CD4-positive, alpha-beta T cell treated with Interleukin-15 for 1 hour (primary cell): ENCODE results near the gene DMP1.

Source experiments
- DNase-seq: peaks from one replicate; pipeline ENCODE4 v3.0.0-alpha.2; 2020

The DMP1 gene, protein sequence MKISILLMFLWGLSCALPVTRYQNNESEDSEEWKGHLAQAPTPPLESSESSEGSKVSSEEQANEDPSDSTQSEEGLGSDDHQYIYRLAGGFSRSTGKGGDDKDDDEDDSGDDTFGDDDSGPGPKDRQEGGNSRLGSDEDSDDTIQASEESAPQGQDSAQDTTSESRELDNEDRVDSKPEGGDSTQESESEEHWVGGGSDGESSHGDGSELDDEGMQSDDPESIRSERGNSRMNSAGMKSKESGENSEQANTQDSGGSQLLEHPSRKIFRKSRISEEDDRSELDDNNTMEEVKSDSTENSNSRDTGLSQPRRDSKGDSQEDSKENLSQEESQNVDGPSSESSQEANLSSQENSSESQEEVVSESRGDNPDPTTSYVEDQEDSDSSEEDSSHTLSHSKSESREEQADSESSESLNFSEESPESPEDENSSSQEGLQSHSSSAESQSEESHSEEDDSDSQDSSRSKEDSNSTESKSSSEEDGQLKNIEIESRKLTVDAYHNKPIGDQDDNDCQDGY

DNA sequence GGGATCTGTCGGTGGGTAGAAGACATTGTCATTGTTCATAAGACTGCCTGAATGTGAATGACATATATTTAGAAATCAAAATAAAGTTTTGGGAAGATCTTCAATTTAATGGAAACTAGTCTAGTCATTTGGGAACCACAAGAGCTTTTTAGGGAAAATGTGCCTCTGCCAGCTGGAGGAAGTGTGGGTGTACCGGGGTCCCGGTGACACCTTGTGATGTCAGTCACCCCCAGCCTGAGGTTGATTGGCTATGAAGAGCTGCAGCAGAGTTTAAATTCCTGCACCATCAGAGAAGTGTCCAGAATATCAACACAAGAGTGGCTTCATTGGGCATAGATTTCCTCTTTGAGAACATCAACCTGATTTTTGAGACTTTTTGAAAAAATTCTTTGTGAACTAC, at the start of gene DMP1:
TSS of gene DMP1 (plus strand) at position 301 of the 400 bp plus-strand sequence. CDS start 6,213 bp downstream, outside the sequence.
- no peak for DNase-seq

DNA sequence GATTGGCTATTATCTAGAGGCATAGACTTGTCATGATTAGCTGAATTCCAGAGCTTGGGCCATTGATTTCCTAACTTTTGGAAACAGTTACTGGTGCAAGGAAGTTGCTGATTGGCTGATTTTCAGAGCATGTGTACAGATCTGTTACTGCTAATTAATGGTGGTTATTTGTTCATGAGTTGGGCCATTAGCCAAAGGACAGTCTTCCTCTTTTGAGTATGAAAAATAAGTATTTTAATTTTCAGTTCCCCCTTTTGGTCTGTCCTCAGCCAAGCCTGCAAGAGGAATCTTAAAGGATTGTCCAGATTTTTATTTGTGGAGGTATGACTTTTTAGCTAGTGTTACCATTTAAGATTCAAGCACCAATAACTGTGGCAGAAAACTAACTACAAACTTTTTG, 48.7 kb upstream of the DMP1 start:
- no peak for DNase-seq

DNA sequence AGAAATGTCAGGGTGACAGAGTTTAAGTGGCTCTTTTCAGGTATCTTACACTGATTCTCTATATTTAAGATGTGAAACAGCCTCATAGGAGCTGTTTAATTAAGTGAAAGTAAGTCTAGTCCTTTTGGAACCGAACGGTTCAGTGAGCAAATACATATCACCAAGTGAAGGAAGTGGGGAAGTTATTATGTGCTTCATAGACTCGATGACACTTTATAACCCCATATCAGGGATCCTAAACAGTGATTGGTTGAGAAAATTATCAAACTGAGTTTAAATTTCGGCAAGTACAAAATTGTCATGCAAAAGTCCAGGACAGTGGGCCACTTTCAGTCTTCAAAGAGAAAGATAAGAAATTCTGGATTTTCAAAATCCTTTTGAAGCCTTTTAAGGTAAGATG, 41.9 kb upstream of the DMP1 start, which contains the start of gene DSPP:
TSS of gene DSPP (plus strand) at position 301 of the 400 bp plus-strand sequence. CDS start 2,380 bp downstream, outside the sequence.
- DNase-seq, result no peak

DNA sequence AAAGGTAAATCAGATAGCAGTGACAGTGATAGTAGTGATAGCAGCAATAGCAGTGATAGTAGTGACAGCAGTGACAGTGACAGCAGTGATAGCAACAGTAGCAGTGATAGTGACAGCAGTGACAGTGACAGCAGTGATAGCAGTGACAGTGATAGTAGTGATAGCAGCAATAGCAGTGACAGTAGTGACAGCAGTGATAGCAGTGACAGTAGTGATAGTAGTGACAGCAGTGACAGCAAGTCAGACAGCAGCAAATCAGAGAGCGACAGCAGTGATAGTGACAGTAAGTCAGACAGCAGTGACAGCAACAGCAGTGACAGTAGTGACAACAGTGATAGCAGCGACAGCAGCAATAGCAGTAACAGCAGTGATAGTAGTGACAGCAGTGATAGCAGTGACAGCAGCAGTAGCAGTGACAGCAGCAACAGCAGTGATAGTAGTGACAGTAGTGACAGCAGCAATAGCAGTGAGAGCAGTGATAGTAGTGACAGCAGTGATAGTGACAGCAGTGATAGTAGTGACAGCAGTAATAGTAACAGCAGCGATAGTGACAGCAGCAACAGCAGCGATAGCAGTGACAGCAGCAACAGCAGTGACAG, 35.7 kb upstream of the DMP1 start:
- DNase-seq, result no peak

DNA sequence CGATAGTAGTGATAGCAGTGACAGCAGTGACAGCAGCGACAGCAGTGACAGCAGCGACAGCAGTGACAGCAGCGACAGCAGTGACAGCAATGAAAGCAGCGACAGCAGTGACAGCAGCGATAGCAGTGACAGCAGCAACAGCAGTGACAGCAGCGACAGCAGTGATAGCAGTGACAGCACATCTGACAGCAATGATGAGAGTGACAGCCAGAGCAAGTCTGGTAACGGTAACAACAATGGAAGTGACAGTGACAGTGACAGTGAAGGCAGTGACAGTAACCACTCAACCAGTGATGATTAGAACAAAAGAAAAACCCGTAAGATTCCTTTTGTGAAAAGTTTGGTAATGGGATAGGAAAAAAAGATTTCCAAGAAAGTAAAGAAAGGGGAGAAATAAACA, 33.8 kb upstream of the DMP1 start:
- no peak for DNase-seq

DNA sequence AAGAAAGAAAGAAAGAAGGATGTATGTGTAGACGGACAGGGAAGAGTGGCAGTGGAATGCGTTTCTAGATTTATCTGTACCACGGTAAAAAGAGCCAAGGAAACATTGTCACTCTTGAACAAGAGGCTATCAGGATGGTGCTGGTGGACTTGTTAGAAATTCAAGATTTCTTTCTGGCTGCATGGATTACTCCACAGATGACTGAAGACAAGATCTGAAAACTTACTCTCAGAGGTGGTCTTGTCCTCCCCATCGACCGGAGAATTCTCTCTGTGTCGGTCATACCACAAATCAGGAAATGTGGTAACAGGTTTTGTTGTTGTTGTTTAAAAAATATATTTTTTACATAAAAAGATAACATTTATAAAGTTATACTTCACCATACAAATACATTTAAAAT, 30.0 kb upstream of the DMP1 start:
- no peak for DNase-seq

DNA sequence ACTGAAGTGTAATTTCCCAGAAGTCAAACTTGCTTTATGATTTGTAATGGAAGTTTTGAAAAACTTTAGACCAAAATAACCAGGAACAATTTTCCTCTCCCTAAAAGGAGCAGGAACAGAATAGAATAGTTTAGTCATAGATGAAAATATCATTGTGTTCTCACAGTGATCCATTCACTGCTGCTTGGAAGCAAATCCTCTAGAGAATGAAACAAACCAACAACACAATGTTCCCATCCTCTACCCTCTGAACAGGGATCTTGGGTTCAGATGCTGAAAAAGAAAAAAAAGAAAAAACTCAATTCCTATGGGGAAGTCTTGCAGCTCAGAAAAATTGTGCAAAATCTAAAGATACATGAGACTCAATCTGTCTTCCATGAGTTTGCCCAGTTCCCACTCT, 29.6 kb upstream of the DMP1 start:
- DNase-seq, result no peak

DNA sequence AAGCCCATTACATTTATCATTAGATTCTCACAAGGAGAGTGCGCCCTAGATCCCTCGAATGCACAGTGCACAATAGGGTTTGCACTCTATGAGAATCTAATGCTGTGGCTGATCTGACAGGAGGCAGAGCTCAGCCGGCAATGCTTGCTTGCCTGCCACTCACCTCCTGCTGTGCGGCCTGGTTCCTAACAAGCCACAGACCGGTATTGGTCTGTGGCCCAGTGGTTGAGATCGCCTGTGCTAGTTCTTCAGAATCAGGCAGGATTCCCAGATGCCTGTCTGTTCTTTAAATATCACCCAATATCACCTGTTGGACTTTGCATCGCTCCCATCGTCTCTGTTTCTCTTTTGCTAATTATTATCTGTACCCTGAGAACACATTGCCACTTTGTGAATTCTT, 27.8 kb upstream of the DMP1 start:
- DNase-seq, result no peak

DNA sequence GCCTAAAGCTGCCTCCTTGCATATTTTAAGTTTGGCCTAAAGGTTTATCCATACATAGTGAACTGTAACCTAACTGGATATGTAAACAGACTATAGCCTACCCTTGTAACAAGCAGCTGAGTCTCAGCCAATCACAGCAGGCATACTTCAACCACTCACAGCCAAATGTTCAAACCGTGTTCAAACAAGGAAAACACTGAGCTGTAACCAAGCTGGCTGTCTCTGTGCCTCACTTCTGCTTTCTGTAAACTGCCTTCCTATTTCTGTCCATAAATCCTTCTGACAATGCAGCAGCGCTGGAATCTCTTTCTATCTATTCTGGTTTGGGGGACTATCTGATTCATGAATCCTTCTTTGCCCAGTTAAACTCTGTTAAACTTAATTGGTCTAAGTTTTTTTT, 25.4 kb upstream of the DMP1 start:
- DNase-seq, result no peak

DNA sequence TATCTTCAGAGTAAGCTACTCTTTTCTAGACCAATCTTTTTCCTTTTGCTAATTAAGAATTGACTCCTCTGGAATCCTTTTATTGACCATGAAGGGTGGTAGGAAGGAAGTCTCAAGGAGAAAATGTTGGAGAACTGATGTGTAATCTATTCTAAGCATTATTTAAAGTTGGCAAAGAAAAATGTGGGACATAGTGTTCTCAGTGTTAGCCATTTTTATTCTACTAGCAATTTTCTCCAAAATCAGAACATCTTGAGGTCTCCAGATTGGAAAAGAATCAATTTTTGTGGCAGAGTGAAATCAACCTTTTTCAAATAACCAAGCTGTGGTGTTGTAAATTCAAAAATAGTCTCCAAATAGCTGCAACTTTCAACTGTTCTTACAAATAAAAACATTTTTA, 18.4 kb upstream of the DMP1 start:
- DNase-seq, result no peak

DNA sequence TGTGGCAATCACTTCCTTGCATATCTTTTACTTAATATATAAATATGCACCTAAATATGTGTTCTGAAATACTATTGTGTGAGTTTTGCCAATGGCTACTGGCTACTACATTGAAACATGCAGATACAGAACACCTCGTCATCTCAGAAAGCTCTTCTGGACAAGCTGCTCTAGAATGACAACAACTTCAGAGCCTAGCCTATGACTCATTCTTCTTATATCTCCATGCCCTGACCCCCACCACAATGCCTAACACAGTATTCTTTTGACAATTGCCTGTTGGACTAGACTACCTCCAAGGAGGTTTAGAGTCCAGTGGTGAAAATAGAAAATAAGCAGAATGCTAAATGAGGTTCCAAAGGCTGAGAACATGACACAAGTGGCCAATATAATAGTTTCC, 17.6 kb upstream of the DMP1 start:
- no peak for DNase-seq

DNA sequence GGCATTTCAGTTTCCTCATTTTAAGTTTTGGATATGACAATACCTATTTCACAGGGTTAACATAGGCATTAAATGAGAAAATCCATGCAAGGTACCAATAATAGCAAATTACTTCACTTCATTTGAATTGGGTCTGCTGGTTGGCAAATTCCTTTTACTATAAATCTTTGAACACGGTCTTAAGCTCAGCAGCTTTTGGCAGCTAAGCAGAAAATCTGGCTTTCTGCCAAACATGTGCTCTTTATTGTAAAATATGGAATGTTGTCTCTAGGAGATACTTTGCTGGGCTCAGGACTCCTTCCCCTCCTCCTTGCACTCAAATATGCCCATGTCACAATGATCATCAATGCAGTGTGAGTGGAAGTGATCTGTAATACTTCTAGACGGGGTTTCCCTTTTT, 16.8 kb upstream of the DMP1 start:
- no peak for DNase-seq

DNA sequence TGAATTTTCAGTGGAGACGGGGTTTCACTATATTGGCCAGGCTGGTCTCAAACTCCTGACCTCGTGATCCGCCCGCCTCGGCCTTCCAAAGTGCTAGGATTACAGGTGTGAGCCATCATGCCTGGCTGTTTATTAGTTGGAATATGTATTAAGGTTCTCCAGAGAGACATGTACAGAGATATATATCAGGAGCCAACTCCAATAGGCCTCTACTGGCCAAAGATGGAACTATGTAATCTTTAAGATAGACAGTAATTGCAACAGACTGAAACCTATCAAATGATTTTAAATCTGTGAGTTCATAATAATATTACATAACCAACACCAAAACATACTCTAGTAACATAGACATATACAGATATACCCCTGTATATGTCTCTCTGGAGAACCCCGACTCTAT, 5.8 kb upstream of the DMP1 start:
- DNase-seq, result no peak

DNA sequence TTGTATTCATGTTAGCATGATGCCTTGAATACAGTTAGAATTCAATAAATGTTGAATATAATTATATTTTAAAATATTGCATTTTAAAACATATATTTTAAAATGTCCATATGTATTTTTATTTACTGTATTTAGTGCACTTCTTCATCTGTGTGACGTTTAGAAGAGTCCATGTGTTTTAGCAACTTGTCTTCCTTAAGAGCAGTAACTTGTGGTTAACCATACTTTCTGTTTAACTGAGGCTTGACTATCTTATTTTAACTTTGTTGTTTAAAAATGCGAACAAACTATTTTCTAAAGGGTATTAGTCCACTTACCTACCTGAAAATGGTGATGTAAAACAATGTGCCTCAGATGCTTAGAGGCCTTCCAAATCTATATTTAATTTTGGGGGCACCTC, 858 bp downstream of the DMP1 start:
- no peak for DNase-seq

DNA sequence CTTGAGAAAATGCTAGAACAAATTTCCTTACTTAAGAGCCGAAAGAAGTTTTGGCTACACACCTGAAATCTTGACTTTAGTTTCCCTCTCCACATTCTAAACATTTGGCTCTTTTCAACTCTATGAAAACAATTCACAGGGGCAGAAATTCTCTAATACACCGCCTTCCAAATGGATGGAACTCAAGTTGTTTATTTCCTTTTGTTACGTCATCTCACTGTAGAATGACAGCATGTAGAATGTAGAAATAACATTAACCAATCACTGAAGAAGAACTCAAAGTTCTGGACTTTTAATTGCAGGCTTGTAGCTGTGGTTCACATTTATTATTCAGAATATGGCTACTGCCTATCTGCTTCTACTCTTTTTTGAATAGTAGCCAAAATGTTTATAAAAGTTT, 1.9 kb downstream of the DMP1 start:
- DNase-seq, result no peak

DNA sequence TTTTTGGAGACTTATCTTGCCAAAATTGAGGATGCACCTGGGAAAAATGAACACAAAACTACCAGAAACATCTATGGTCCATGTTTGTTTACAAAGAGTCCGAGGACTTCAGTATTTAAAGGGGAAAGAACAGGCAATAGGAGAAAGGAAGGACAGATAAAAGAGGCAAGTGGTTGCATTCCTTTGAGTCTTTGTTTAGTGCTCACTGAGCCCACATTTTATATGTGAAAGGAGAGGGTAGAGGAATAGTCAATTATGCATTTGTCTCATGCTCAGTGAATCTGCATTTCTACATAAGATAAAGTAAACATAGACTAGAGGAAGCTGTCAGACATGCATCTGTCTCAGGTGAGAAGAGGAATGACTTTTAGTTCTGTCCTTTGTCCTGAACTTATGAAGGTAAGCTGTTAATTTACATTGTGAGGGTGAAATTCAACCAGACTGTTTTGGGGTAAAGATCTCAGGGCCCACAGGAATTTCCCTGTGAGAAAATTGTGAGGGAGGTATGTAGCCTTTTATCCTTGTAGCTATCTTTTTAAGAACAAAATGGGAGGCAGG, 4.5 kb downstream of the DMP1 start:
- no peak for DNase-seq

DNA sequence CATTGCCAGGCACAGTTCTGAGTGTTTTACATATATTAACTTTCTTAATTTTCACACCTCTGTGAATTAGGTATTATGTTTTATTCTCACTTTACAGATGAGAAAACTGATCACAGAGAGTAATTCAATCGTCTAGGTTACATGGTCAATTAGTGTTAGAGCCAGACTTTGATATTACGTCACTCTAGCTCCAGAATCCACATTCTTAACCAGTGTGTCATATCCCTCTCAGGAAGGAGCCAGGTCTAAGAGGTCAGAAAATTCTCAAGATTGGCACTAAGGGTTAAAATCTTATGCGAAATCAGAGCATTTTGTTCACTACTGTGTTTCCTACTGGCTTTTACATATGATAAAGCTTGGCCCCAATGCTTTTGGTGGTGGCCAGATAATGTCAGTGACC, 7.4 kb downstream of the DMP1 start:
- DNase-seq, result no peak

DNA sequence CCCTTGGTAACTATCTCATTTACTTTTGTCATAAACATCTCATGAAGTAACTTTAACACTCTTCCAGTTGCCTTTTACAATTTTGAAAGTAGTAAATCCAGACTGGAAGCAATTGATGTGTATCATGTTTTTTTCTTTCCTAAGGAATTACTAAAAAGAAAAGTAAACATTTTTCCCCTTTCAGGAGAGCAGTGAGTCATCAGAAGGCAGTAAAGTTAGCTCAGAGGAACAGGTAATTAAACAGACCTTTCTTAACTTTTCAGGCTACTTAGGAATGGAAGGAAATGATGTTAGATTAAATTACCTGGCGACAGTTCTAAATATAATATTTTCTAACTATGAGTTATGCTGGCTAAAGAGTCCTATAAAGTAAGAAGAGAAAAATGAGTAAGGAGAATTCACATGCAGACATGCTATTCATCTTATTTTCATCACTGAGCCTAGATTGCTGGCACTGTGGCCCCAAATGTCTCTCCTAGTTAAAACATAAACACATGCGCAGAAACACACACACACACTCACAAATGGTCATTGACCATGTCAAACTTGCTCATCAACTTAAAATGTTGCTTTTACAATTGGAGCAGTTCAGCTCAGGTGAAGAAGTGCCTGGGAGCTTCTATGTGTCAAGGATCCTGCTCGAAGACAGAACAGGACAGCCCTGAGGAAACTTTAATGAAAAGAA, 9.3 kb downstream of the DMP1 start:
- DNase-seq, result no peak

DNA sequence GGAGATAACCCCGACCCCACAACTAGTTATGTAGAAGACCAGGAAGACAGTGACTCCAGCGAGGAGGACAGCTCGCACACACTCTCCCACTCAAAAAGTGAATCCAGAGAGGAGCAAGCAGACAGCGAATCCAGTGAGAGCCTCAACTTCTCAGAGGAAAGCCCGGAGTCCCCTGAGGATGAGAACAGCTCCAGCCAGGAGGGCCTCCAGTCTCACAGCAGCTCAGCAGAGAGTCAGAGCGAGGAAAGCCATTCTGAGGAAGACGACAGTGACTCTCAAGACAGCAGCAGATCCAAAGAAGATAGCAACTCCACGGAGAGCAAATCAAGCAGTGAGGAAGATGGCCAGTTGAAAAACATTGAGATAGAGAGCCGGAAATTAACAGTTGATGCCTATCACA, 12.8 kb downstream of the DMP1 start:
- no peak for DNase-seq

DNA sequence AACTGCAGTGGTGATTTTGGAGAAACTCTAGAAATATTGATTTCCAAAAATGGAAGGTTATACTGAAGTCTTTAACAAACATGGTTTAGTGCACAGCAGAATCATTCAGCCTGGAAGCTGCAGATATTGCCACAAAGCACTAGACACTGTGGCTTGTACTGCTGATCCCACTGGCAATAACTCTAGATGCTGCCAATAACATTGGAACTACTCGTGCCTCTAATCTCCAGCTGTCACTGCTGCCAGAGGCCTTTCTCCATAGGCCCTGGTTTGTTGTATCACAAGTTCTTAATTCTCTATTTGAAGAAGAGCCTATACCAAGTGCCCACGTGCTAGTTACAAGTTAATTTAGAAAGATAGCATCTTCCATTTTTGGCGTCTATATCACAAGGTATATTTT, 19.3 kb downstream of the DMP1 start:
- no peak for DNase-seq

DNA sequence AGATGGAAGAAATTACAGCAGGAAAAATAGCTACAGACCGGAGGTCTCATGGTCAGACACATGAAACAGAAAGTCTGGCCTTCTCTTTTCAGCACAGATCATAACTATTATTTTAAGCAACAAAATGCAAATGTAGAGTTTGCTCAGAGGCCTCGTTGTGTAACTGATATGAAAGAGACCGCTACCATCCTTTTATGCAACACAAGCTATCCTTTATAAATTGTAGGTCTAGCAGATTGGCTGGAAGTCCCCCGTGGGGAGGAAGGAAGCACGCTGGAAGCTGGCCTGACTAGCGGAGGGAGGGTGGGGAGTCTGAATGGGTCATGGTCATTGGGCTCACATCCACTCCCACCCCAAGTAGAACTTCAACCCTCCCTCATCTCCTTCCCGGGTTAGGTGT, 27.7 kb downstream of the DMP1 start:
- no peak for DNase-seq

DNA sequence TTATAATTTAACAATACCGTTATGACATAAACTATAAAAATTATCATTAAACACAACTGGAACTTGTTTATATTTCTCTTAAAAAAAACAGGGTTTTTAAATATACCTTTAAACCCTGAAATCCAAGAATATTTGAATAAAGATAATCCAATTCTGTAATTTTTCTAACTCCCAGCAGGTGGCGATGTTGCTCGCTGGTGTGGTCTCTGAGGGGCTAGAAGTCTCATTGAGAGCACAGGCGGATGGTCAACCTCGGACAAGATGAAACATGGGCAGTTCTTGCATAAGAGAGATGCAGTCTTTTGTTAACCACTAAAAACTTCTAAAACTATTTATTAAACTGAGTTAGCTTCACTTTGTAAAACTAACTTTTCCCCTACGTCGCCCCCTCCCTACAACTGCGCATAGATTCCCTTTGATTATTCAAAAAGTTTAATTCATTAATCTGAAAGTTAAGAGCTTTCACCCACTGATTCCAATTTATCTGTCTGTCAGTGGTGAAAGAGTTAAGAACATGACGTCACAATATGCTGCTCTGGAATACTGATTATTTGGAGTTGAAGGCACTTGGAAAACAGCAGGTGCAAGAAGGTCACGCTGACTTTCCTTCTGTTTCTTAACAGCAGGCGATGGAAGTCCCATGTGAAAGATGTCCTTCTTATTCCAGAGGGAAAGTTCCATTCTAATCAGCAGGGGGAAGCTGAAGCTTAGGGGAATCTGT, 29.5 kb downstream of the DMP1 start:
- no peak for DNase-seq

DNA sequence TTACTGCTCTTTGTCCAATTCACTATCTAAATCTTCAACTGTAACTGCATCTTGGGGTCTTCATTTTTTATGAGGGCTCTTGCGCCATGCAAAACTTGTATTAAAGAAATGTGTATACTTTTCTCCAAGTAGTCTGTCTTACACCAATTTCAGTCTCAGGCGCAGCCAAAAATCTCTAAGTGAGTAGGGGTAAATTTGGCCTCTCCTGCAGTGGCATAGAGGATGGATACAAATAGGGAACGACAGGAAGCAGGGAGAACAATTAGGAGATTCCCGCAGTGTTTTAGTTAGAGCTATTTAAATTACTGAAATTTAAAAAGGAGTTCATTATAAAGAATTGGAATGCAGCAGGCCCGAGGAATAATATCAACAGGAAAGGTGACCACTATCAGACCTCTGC, 30.2 kb downstream of the DMP1 start:
- DNase-seq, result no peak
